SIG-M5 treated with dmso at 0.1 percent for 504 hours (cell line): ENCODE data around the gene BCL2A1.
"Not testable (repeated sequence)": the region's sequence is repeated elsewhere in the genome, so short reads cannot be mapped to it uniquely, and the experiment has no call there.

Experiments used
- DNase-seq: peaks from one replicate; lab custom pipeline; 2025; ENCODE audit not compliant: unreplicated experiment; lab: John Stamatoyannopoulos, UW

Gene BCL2A1

DNA sequence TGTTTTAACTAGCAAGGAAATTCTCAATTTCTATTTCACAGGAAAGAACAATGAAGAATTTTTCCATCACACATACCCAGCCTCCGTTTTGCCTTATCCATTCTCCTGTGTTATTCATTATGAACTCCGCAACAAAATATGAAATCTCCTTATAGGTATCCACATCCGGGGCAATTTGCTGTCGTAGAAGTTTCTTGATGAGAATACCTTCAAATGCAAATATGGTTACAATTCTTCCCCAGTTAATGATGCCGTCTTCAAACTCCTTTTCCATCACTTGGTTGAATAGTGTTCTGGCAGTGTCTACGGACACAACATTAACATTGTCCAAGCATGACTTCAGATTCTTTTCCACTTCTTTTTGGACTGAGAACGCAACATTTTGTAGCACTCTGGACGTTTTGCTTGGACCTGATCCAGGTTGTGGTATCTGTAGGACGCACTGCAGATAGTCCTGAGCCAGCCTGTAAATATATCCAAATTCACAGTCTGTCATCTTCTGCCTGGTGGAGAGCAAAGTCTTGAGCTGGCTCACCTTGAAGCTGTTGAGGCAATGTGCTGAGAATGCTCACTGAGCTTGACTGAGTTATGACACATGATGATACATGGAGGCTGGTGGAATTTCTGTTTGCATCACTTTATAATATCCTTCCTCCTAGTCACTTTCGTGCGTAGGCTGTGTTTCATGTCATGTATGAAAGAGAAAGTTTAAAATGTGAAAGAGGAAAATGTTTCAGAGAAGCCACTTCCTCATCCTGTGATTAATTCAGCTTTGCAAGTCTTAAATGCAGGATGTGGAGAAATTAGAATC lies at the start of gene BCL2A1:
BCL2A1 (minus strand) TSS at position 573 of the 811 bp plus-strand sequence; CDS start at position 496, 77 bp downstream.
- DNase-seq, result peak; percentile 94

GRCh38 chr15:80020731-80021130 lies 49.7 kb upstream of the BCL2A1 start:
- DNase-seq, result no peak

DNA sequence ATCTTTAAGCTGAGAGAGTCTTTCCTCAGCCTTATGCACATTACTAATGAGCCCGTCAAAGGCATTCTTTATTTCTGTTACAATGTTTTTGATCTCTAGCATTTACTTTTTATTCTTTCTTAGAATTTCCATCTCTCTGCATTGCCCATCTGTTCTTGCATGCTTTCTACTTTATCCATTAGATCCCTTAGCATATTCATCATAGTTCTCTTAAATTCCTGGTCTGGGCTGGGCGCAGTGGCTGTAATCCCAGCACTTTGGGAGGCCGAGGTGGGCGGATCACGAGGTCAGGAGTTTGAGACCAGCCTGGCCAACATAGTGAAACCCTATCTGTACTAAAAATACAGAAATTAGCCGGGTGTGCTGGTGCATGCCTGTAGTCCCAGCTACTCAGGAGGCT lies 49.2 kb upstream of the BCL2A1 start:
- not testable (repeated sequence) for DNase-seq

DNA sequence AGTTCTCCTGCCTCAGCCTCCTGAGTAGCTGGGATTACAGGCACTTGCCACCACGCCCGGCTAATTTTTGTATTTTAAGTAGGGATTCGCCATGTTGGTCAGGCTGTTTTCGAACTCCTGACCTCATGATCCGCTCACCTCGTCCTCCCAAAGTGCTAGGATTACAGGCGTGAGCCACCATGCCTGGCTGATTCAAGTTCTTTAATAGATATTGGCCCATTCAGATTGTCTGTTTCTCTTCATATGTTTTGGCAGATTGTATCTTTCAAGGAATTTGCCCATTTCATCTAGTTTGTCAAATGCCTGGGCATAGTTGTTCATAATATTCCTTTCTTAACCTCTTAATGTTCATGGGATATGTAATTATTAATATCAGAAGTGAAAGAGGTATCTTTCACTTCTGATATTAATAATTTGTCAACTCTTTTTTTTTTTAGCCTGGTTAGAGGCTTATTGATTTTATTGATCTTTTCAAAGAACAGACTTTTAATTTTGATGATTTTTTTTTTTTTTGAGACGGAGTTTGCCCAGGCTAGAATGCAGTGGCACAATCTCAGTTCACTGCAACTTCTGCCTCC lies 48.3 kb upstream of the BCL2A1 start:
- DNase-seq, result no peak

- DNase-seq, result not testable (repeated sequence)
Measured at GRCh38 chr15:80017139-80017538, 46.1 kb upstream of the BCL2A1 start.

GRCh38 chr15:80016506-80016905 lies 45.5 kb upstream of the BCL2A1 start:
- DNase-seq, result not testable (repeated sequence)

- no peak for DNase-seq
Measured at GRCh38 chr15:80015156-80015555, 44.2 kb upstream of the BCL2A1 start.

- DNase-seq, result not testable (repeated sequence)
Measured at GRCh38 chr15:80014186-80014585, 43.2 kb upstream of the BCL2A1 start.

GRCh38 chr15:80012060-80012726 lies 41.2 kb upstream of the BCL2A1 start:
- no peak for DNase-seq

DNA sequence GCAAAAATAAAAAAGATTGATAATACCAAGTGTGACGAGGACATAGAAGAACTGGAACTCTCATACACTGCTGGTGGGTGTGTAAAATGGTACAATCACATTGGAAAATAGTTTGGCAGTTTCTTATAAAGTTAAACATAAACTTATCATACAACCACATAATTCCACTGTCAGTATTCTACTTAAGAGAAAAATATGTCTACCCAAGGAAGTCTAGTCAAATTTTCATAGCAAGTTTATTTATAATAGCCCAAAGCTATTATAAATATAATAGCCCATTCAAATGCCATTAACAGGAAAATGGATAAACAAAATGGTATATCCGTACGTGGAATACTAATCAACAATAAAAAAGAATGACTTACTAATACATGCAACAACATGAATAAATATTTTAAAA lies 40.6 kb upstream of the BCL2A1 start:
- no peak for DNase-seq

DNA sequence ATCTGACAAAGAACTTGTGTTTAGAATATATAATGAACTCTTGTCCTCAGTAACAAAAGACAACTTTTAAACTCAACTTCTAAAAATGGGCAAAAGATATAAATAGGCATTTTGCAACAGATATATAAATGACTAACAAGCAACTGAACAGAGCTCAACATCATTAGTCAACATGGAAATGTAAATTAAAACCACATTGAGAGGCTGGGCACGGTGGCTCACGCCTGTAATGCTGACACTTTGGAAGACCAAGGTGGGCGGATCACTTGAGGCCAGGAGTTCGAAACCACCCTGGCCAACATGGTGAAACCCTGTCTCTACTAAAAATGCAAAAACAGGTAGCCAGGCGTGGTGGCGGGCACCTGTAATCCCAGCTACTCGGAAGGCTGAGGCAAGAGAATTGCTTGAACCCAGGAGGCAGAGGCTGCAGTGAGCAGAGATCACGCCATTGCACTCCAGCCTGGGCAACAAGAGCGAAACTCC lies 40.1 kb upstream of the BCL2A1 start:
- DNase-seq, result peak; percentile 78

- DNase-seq, result peak; percentile 78
Measured at GRCh38 chr15:80010131-80010673, 39.2 kb upstream of the BCL2A1 start.

DNA sequence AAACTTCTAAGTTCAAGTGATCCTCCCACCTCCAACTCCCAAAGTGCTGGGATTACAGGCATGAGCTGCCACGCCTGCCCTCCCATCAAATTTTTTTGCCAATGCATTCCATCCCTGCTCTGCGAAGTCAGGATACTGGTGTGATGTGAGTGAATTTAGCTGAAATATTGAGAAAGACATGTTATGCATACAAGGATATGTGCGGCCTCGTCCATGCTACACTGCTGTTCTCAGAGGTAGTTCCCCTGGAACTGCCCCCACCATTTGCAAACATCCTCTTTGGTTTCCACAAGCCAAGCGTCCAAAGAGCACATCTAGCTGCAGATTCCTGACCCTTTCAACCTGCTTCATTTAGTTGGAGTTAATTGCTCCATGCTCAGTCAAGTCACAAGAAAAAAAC lies 36.5 kb upstream of the BCL2A1 start:
- DNase-seq, result no peak

GRCh38 chr15:80006946-80007345 lies 36.0 kb upstream of the BCL2A1 start:
- DNase-seq, result no peak

DNA sequence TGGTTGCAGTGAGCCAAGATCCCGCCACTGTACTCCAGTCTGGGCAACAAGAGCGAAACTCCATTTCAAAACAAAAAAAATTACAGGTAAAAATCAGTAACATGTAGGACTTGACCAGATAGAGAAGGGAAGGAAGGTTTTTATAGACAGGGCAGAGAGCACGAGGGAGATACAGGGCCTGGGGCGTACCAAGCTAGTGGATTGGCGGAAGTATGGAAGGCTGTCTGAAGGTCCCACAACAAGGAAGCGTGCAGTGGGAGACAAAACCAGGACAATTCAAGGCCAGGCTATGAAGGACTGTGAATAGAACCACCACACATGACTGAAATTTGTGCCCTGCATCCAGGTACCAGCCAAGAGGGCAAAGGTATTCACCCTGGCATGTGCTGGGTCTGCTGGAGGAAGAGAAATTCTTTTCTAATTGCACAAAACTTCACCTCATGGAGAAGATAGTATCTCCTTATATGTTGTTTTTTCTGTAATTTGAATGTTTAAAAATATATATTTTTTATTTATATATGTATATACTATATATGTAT lies 33.0 kb upstream of the BCL2A1 start:
- no peak for DNase-seq

DNA sequence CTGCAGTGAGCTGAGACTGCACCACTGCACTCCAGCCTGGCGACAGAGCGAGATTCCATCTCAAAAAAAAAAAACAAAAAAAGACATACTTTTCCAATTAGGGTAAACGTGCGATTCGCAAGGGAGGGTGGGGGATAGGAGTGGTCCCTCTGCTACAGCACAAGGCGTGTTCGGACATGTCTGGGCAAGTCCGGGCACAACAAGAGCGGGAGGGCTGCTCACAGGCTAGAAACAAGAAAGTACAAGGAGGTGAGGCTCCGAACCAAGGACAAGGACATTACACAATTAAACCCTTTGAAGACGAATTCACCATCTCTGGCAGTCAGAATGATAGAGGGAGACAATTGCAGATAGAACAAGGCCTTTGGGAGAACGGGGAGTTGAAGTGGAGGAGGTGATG lies 32.2 kb upstream of the BCL2A1 start:
- DNase-seq, result no peak

GRCh38 chr15:80002267-80002666 lies 31.3 kb upstream of the BCL2A1 start:
- no peak for DNase-seq

DNA sequence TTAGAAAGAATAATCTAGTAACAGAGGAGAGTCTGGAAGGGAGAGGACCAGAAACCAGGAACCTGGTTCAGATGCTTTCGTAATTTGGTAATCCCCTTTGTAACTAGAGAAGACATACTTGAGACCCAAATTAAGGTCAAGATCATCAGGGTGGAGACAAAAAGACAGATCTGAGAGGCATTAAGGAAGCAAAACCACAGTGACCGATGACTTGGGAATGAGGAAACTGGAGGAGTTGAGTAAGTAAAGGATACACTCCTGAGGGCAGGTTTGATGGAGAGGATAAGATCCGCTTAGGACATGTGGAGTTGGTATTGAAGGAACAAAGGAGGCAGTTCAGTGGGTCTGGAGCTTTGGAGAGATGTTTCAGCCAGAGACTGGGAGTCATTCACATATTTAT lies 23.6 kb upstream of the BCL2A1 start:
- no peak for DNase-seq

DNA sequence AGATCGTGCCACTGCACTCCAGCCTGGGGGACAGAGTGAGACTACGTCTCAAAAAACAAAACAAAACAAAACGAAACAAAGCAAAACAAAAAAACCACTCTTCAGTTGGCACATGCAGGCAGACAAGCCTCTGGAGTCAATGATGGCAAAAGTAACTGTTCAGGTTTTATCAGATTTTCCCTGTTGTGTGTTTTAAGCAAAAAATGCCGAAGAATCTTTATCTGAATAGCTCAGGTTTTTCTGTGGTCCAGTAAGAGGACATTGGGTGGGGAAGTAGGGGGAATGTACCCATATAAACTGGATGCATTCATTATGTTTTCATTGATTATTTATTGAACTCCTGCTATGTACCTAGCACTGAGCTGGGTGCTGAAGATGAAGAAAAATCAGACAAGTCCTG lies 20.8 kb upstream of the BCL2A1 start:
- no peak for DNase-seq

GRCh38 chr15:79990997-79991334 lies 20.0 kb upstream of the BCL2A1 start:
- DNase-seq, result no peak

DNA sequence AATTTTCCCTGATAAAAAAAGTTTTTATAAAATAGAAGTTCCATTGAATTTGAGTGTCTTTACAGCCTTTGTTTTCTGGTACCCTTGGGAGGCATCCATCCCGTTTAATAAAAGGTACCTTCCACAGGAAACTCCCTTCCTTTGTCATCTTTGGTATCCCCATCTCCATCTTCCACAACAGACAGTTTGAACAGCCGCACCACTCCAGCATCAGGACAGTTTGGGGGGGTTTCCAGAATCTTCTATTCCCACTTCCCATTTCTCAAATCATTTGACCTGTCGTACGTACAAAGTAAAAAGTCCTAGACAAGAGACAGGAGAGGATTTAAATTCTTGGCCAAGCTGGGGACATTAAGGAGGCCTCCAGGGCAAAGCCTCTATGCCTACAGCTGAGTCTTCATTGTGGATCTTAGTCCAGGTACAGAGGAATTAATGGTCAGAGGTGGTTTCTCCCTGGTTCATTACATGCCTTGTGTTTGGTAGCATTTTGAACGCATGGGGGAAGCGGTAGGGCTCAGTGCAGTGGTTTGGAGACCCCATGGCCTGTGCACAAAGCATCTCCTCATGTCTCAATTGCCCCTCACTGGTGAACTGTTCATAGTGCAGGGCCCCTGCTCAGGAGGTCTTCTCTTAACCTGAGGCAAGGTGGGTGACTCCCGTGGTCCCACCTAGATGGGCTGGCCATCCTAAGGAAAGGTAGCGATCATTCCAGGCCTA lies 19.4 kb upstream of the BCL2A1 start:
- DNase-seq, result no peak
